DND-41 (cell line): ENCODE results near the gene MORN4.

ENCODE experiments used
- ATAC-seq: fragments of 200-7000 bp; cut with Tn5 transposase; 3 replicates; pipeline ENCODE4 v1.9.1; 2021; ENCODE audit warnings: low read depth; ENCODE audit not compliant: insufficient read depth
- DNase-seq: peaks from one replicate; pipeline ENCODE4 v3.0.0-alpha.2; 2020
- H2AFZ ChIP-seq: 2 replicates; pipeline ENCODE4 v1.6.0; 2012; ENCODE audit warnings: low read depth, low read length
- H3K27ac ChIP-seq: 2 replicates; pipeline ENCODE4 v1.5.1; 2012; ENCODE audit warnings: low read length, inconsistent platforms
- H3K27me3 ChIP-seq: fragments of 200-600 bp; sonication (generic); 2 replicates; pipeline ENCODE4 v1.6.0; 2012; ENCODE audit warnings: low read length, mild to moderate bottlenecking, inconsistent platforms; ENCODE audit not compliant: insufficient read depth, poor library complexity
- H3K36me3 ChIP-seq: 2 replicates; pipeline ENCODE4 v1.5.1; 2012; ENCODE audit warnings: low read length, inconsistent platforms; ENCODE audit not compliant: insufficient read depth
- H3K4me1 ChIP-seq: 2 replicates; pipeline ENCODE4 v1.5.1; 2012; ENCODE audit warnings: mild to moderate bottlenecking, low read length; ENCODE audit not compliant: insufficient read depth
- H3K4me2 ChIP-seq: 2 replicates; pipeline ENCODE4 v1.6.0; 2012; ENCODE audit warnings: mild to moderate bottlenecking, moderate library complexity, low read length, inconsistent platforms; ENCODE audit not compliant: insufficient read depth
- H3K4me3 ChIP-seq, 2 experiments: fragments of 200-600 bp in 1 of 2; shearing (Covaris generic) in 1 of 2; 2 replicates each; pipeline ENCODE4 v1.5.1; 2012 to 2016; ENCODE audit warnings: inconsistent platforms in 2 of 2, low read length in 2 of 2, mild to moderate bottlenecking in 2 of 2, low read depth in 1 of 2, moderate library complexity in 1 of 2
- H3K79me2 ChIP-seq: 2 replicates; pipeline ENCODE4 v1.6.0; 2012; ENCODE audit warnings: low read length, inconsistent platforms; ENCODE audit not compliant: insufficient read depth
- H3K9ac ChIP-seq: 2 replicates; pipeline ENCODE4 v1.6.0; 2012; ENCODE audit warnings: low read depth, mild to moderate bottlenecking, inconsistent platforms, low read length, moderate library complexity
- H3K9me3 ChIP-seq: 2 replicates; pipeline ENCODE4 v1.5.1; 2012; ENCODE audit warnings: low read length, moderate library complexity, mild to moderate bottlenecking, inconsistent platforms; ENCODE audit not compliant: insufficient read depth, severe bottlenecking
- H4K20me1 ChIP-seq: 2 replicates; pipeline ENCODE4 v1.6.0; 2012; ENCODE audit warnings: low read length; ENCODE audit not compliant: insufficient read depth
- EZH2 ChIP-seq: IDR thresholded peaks from 3 replicates; pipeline ENCODE4 v1.6.1; 2012; ENCODE audit warnings: borderline replicate concordance, low read depth, mild to moderate bottlenecking, moderate library complexity, low read length, inconsistent platforms; ENCODE audit not compliant: severe bottlenecking
- TF ChIP-seq, protein P1 (sequence below): IDR thresholded peaks from 2 replicates; pipeline ENCODE4 v1.5.1; 2012; ENCODE audit warnings: borderline replicate concordance, low read length, moderate library complexity, mild to moderate bottlenecking; ENCODE audit not compliant: poor library complexity, severe bottlenecking; ENCODE audit errors: extremely low read depth

The MORN4 gene

DNA sequence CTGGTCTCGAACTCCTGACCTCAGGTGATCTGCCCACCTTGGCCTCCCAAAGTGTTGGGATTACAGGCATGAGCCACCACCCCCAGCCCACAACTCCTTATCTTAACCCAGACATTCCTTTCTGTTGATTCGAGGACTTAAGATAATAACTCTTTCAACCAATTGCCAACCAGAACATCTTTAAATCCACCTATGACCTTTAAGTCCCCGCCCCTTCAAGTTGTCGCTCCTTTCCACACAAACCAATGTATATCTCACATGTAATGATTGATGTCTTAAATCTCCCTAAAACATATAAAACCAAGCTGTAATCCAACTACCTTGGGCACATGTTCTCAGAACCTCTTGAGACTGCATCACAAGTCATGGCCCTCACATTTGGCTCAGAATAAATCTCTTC, 68.5 kb downstream of the MORN4 start:
- no peak overlapping the region for H2AFZ ChIP-seq
- H3K79me2 ChIP-seq = no peaks in the 10 kb centered on the region
- H3K4me3 ChIP-seq = no peak overlapping the region
- ATAC-seq = no peak
- no peaks in the 10 kb centered on the region for H4K20me1 ChIP-seq
- H3K36me3 ChIP-seq = no peaks in the 10 kb centered on the region
- H3K4me2 ChIP-seq = no peak overlapping the region
- H3K9ac ChIP-seq = no peak overlapping the region
- H3K27ac ChIP-seq = no peak overlapping the region
- no peak for TF ChIP-seq EZH2
- TF ChIP-seq, protein P1, sequence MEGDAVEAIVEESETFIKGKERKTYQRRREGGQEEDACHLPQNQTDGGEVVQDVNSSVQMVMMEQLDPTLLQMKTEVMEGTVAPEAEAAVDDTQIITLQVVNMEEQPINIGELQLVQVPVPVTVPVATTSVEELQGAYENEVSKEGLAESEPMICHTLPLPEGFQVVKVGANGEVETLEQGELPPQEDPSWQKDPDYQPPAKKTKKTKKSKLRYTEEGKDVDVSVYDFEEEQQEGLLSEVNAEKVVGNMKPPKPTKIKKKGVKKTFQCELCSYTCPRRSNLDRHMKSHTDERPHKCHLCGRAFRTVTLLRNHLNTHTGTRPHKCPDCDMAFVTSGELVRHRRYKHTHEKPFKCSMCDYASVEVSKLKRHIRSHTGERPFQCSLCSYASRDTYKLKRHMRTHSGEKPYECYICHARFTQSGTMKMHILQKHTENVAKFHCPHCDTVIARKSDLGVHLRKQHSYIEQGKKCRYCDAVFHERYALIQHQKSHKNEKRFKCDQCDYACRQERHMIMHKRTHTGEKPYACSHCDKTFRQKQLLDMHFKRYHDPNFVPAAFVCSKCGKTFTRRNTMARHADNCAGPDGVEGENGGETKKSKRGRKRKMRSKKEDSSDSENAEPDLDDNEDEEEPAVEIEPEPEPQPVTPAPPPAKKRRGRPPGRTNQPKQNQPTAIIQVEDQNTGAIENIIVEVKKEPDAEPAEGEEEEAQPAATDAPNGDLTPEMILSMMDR = no peak
- no peak for DNase-seq
- H3K27me3 ChIP-seq = no peaks in the 10 kb centered on the region
- H3K9me3 ChIP-seq = no peaks in the 10 kb centered on the region
- no peaks in the 10 kb centered on the region for H3K4me1 ChIP-seq
